Measurements from ENCODE around the gene COL11A1.

DNA sequence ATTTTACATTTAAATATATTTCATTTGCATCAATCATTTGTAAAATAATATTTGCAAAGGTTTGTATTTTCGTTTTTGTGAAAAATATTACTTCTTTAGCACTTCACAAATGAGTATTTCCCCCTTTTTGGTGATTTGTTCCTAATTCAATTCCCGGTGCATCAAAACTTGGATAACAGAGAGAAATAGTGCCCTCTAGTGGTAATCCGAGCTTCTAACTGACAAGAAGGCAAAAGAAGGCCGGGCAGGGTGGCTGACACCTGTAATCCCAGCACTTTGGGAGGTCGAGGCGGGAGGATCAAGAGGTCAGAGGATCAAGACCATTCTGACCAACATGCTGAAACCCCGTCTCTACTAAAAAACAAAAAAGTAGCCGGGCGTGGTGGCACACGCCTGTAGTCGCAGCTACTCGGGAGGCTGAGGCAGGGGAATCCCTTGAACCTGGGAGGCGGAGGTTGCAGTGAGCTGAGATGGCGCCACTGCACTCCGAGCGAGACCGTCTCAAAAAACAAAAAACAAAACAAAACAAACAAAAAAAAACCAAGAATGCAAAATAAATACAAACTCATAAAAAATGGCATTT, 137.7 kb downstream of the COL11A1 start:
- TF ChIP-seq CTCF (IDR thresholded peaks at IDR 0.05 in 4 of 5, conservative IDR thresholded peaks at IDR 0.05 in 1 of 5): peak in 1 of 5 experiments; percentile 12
- no peak for TF ChIP-seq POLR2A (IDR thresholded peaks at IDR 0.05)

All from gastrocnemius medialis (tissue), 4 donors.